ENCODE data around the gene RPS24.
"Not testable (repeated sequence)": the region's sequence is repeated elsewhere in the genome, so short reads cannot be mapped to it uniquely, and the experiment has no call there.

The RPS24 gene

DNA sequence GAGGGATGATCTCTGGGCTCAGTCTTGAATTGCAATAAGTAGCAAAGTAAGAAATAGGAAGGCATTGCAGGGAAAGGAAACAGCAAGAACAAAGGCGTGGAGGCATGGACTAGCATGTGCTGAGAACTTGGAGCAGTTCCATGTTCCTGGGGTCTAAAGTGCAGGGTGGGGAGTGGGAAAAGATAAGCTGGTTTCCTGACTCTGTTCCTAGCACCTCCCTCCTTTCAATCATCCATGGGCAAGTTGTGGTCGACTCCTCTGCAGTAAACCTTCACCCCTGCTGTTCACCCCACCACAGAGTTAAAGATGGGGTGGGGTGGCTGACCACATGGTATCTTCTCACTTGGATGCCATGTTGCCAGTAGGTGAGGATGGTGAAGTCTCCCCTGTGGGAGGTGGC lies 29.6 kb downstream of the RPS24 start:
- TF ChIP-seq MYC (IDR thresholded peaks at IDR 0.05; ENCODE audit: low read depth, low read length): no peak
- TF ChIP-seq, protein P1, sequence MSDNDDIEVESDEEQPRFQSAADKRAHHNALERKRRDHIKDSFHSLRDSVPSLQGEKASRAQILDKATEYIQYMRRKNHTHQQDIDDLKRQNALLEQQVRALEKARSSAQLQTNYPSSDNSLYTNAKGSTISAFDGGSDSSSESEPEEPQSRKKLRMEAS (IDR thresholded peaks at IDR 0.05; ENCODE audit: low read depth, low read length): no peak
- TF ChIP-seq, protein P2, sequence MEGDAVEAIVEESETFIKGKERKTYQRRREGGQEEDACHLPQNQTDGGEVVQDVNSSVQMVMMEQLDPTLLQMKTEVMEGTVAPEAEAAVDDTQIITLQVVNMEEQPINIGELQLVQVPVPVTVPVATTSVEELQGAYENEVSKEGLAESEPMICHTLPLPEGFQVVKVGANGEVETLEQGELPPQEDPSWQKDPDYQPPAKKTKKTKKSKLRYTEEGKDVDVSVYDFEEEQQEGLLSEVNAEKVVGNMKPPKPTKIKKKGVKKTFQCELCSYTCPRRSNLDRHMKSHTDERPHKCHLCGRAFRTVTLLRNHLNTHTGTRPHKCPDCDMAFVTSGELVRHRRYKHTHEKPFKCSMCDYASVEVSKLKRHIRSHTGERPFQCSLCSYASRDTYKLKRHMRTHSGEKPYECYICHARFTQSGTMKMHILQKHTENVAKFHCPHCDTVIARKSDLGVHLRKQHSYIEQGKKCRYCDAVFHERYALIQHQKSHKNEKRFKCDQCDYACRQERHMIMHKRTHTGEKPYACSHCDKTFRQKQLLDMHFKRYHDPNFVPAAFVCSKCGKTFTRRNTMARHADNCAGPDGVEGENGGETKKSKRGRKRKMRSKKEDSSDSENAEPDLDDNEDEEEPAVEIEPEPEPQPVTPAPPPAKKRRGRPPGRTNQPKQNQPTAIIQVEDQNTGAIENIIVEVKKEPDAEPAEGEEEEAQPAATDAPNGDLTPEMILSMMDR (IDR thresholded peaks at IDR 0.05; ENCODE audit: low read depth, low read length): no peak
- no peak for TF ChIP-seq POLR2A (IDR thresholded peaks at IDR 0.05; ENCODE audit: extremely low read depth, insufficient read length)
- H3K4me3 ChIP-seq (ENCODE audit: low read depth, low read length): no peak overlapping the region
- DNase-seq (ENCODE audit: low read depth): peak; percentile 38

DNA sequence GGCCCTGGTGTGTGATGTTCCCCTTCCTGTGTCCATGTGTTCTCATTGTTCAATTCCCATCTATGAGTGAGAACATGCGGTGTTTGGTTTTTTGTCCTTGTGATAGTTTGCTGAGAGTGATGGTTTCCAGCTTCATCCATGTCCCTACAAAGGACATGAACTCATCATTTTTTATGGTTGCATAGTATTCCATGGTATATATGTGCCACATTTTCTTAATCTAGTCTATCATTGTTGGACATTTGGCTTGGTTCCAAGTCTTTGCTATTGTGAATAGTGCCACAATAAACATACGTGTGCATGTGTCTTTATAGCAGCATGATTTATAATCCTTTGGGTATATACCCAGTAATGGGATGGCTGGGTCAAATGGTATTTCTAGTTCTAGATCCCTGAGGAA lies 31.3 kb downstream of the RPS24 start:
- not testable (repeated sequence) for DNase-seq (ENCODE audit: low read depth); H3K4me3 ChIP-seq (ENCODE audit: low read depth, low read length)

DNA sequence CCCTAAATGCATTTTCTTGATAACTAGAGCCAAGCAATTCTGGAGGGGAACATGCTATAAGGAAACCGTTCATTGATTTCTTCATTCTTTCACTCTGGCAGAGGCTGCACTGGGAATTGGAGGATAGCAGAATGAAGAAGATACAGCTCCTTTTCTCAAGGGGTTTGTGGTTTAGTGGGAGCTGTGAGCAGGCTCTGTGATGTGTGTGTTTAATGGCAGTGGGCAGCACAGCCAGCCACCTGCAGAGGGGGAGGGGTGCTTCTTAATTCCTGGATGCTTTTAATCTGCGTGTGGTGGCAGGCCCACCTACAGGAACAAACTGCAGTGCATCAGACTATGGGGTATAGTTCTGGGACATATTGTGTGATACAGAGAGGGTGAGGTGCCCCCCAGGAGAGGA lies 31.9 kb downstream of the RPS24 start:
- H3K4me3 ChIP-seq (ENCODE audit: low read depth, low read length): no peak overlapping the region
- DNase-seq (ENCODE audit: low read depth): peak; percentile 63
- TF ChIP-seq POLR2A (IDR thresholded peaks at IDR 0.05; ENCODE audit: extremely low read depth, insufficient read length) (no peak), MYC (IDR thresholded peaks at IDR 0.05; ENCODE audit: low read depth, low read length) (no peak)
- TF ChIP-seq, protein P2 (IDR thresholded peaks at IDR 0.05; ENCODE audit: low read depth, low read length): no peak
- TF ChIP-seq, protein P1 (IDR thresholded peaks at IDR 0.05; ENCODE audit: low read depth, low read length): no peak

DNA sequence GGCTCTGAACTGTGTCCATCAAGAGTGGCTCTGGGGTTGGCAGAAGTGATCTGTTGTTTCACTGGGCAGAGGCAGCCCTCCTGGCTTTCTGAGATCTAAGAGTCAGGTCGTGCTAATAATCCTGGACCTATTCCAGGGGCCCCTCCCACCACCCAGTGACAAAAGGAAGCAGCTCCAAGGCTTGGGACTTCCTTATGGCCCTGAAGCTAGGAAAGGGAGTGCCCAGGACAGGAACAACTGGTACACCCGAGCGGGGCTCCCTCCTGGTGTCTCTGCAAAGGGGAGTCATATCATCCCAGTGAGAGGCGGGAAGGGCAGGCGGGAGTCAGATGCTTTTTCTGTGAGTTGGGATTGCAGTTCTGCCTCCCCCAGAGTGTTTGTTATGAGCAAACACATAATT lies 32.3 kb downstream of the RPS24 start:
- DNase-seq (ENCODE audit: low read depth): no peak
- TF ChIP-seq, protein P2 (IDR thresholded peaks at IDR 0.05; ENCODE audit: low read depth, low read length): no peak
- TF ChIP-seq, protein P1 (IDR thresholded peaks at IDR 0.05; ENCODE audit: low read depth, low read length): no peak
- TF ChIP-seq MYC (IDR thresholded peaks at IDR 0.05; ENCODE audit: low read depth, low read length) (no peak), POLR2A (IDR thresholded peaks at IDR 0.05; ENCODE audit: extremely low read depth, insufficient read length) (no peak)
- H3K4me3 ChIP-seq (ENCODE audit: low read depth, low read length): no peak overlapping the region

DNA sequence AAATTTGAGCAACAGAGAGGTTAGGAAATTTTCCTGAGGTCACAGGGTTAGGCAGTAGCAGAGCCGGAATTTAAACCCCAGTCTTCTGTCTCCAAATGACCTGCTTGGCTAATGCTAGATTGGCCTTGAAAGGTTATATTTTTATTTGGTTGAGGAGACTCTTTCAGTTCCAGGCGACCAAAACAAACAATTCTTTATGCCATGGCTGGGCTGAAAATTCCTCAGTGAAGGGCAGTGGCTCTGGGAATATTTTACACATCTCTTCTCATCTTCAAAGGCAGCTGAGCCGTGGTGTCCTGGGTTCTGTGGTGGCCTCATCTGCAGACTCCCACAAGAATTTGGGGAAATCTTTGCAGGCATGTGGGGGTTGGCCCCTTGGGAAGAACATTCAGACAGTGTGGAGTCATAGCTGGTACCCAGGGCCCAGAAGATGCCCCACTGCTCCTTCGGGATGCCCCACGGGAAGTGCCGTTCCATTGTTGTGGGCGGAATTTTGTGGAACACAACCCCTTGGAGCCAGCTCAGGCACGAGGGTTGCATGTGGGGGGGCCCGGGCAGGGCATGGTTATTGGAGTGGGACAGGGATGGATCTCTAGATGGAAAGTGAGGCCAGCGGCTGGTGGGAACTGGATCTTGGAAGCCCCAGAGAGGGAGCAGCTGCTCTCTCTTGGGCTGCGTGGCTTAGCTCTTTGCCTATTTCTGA lies 33.2 kb downstream of the RPS24 start:
- no peak for DNase-seq (ENCODE audit: low read depth)
- H3K4me3 ChIP-seq (ENCODE audit: low read depth, low read length): no peak overlapping the region
- TF ChIP-seq, protein P2 (IDR thresholded peaks at IDR 0.05; ENCODE audit: low read depth, low read length): no peak
- TF ChIP-seq MYC (IDR thresholded peaks at IDR 0.05; ENCODE audit: low read depth, low read length) (no peak), POLR2A (IDR thresholded peaks at IDR 0.05; ENCODE audit: extremely low read depth, insufficient read length) (no peak)
- TF ChIP-seq, protein P1 (IDR thresholded peaks at IDR 0.05; ENCODE audit: low read depth, low read length): no peak

DNA sequence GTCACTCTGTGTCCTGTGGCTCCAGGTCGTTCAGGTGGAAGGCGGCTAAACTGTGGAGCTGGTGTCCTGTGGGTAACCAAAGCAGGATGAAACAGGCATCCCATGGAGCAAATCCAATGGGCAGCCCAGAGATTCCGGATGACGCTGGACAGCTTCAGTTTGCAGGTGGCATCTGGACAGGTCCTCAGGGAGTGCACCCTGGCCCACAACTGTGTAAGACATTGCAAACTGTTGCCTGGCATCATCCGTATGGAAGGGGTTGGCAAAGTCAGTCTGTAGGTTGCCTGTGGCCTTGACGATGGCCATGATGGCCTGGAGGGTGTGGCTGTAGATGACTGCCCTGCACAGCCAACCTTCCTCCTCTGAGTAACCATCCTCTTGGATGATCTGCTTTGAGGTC lies 35.5 kb downstream of the RPS24 start:
- DNase-seq (ENCODE audit: low read depth): no peak
- TF ChIP-seq MYC (IDR thresholded peaks at IDR 0.05; ENCODE audit: low read depth, low read length) (no peak), POLR2A (IDR thresholded peaks at IDR 0.05; ENCODE audit: extremely low read depth, insufficient read length) (no peak)
- TF ChIP-seq, protein P2 (IDR thresholded peaks at IDR 0.05; ENCODE audit: low read depth, low read length): no peak
- TF ChIP-seq, protein P1 (IDR thresholded peaks at IDR 0.05; ENCODE audit: low read depth, low read length): no peak
- H3K4me3 ChIP-seq (ENCODE audit: low read depth, low read length): no peak overlapping the region

DNA sequence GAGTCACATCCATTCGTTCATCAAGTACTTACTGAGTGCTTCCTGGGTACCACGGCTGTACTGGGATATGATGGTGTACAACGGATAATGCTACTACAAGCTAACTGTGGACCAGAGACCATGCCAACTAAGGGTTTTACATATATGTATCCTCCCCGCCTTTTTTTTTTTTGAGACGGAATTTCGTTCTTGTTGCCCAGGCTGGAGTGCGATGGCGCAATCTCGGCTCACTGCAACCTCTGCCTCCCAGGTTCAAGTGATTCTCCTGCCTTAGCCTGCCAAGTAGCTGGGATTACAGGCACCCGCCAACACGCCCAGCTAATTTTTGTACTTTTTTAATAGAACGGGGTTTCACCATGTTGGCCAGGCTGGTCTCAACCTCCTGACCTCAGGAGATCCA lies 36.4 kb downstream of the RPS24 start:
- H3K4me3 ChIP-seq (ENCODE audit: low read depth, low read length); DNase-seq (ENCODE audit: low read depth): not testable (repeated sequence)

Data from NB4 (cell line).